ENCODE data around the gene ZNF678.

GRCh38 chr1:227563324-227564201 lies at the start of gene ZNF678:
- TF ChIP-seq POLR2A (IDR thresholded peaks at IDR 0.05) (peak in 1 of 2 donors; percentile 36), CTCF (IDR thresholded peaks at IDR 0.05) (no peak)

Measured in heart left ventricle (tissue), 13 donors.